ENCODE measurements around the gene AKTIP. TPM values are rescaled to one million over a fixed set of nuclear protein-coding genes. Genes with fewer than 3 reads are reported as not detected.

AKTIP gene
- total RNA-seq, 1 experiment from 2014 or later: 26.1 TPM

GRCh38 chr16:53478965-53479364, 24.0 kb downstream of the AKTIP start:
- no TSS peak for BruUV-seq (replicated peaks)
- ChIA-PET CTCF (no interaction called here), POLR2A (no interaction called here)
- no peaks in the 10 kb centered on the region for H3K9me3 ChIP-seq (ENCODE audit: control insufficient read depth, insufficient read depth, low read depth, low read length)
- intact Hi-C loops (cut with micrococcal nuclease; ENCODE audit: unreplicated experiment) (no loop called here), in situ Hi-C loops (cut with HindIII; ENCODE audit: low pct_unique_long_range_greater_than_20kb, low sequenced_read_pairs) (no loop called here)
- H3K36me3 ChIP-seq (ENCODE audit: control insufficient read depth, insufficient read depth, low read length): peaks cover 2% of the 10 kb centered on the region
- TF ChIP-seq SIN3A (IDR thresholded peaks at IDR 0.05; ENCODE audit: borderline replicate concordance, insufficient read depth, low read depth, low read length) (no peak), TCF7L2 (IDR thresholded peaks at IDR 0.05; ENCODE audit: low read depth, low read length) (no peak), POLR2AphosphoS5 (IDR thresholded peaks at IDR 0.05; ENCODE audit: low read depth, low read length) (no peak)
- ATAC-seq: no peak
- no peak overlapping the region for H3K27ac ChIP-seq (ENCODE audit: low read length)
- no peaks in the 10 kb centered on the region for H3K4me1 ChIP-seq (ENCODE audit: control insufficient read depth, insufficient read depth, low read length)
- no peak overlapping the region for H3K4me3 ChIP-seq (ENCODE audit: low read depth in 2 of 2, low read length in 2 of 2)
- DNase-seq (ENCODE audit: low read depth, low spot score): no peak
- no peaks in the 10 kb centered on the region for H3K27me3 ChIP-seq (ENCODE audit: control insufficient read depth, insufficient read depth, low read length)

- DNase-seq (ENCODE audit: low read depth, low spot score): no peak
- in situ Hi-C loops (cut with HindIII; ENCODE audit: low pct_unique_long_range_greater_than_20kb, low sequenced_read_pairs): no loop called here
- no peak overlapping the region for H3K27ac ChIP-seq (ENCODE audit: low read length)
- intact Hi-C loops (cut with micrococcal nuclease; ENCODE audit: unreplicated experiment): no loop called here
- no TSS peak for BruUV-seq (replicated peaks)
- no peaks in the 10 kb centered on the region for H3K27me3 ChIP-seq (ENCODE audit: control insufficient read depth, insufficient read depth, low read length)
- POLR2A ChIA-PET: no interaction called here
- H3K4me3 ChIP-seq (ENCODE audit: low read depth in 2 of 2, low read length in 2 of 2): no peak overlapping the region
- H3K9me3 ChIP-seq (ENCODE audit: control insufficient read depth, insufficient read depth, low read depth, low read length): no peaks in the 10 kb centered on the region
- no peak for TF ChIP-seq POLR2AphosphoS5 (IDR thresholded peaks at IDR 0.05; ENCODE audit: low read depth, low read length)
- no peak for TF ChIP-seq SIN3A (IDR thresholded peaks at IDR 0.05; ENCODE audit: borderline replicate concordance, insufficient read depth, low read depth, low read length)
- TF ChIP-seq TCF7L2 (IDR thresholded peaks at IDR 0.05; ENCODE audit: low read depth, low read length): no peak
- no peak for TF ChIP-seq REST (IDR thresholded peaks at IDR 0.05; ENCODE audit: insufficient read depth in 1 of 2, low read depth in 2 of 2, low read length in 1 of 2)
- H3K36me3 ChIP-seq (ENCODE audit: control insufficient read depth, insufficient read depth, low read length): peaks cover 5% of the 10 kb centered on the region
- no peak for ATAC-seq
- CTCF ChIA-PET: no interaction called here
- H3K4me1 ChIP-seq (ENCODE audit: control insufficient read depth, insufficient read depth, low read length): no peaks in the 10 kb centered on the region
Observed at GRCh38 chr16:53476867-53477266, 26.1 kb downstream of the AKTIP start.

GRCh38 chr16:53465606-53466280, 37.3 kb downstream of the AKTIP start:
- H3K9me3 ChIP-seq (ENCODE audit: control insufficient read depth, insufficient read depth, low read depth, low read length): no peaks in the 10 kb centered on the region
- TF ChIP-seq SIN3A (IDR thresholded peaks at IDR 0.05; ENCODE audit: borderline replicate concordance, insufficient read depth, low read depth, low read length) (no peak), CTCF (IDR thresholded peaks at IDR 0.05) (no peak), POLR2AphosphoS5 (IDR thresholded peaks at IDR 0.05; ENCODE audit: low read depth, low read length) (no peak), TCF7L2 (IDR thresholded peaks at IDR 0.05; ENCODE audit: low read depth, low read length) (no peak), REST (IDR thresholded peaks at IDR 0.05; ENCODE audit: insufficient read depth in 1 of 2, low read depth in 2 of 2, low read length in 1 of 2) (no peak)
- in situ Hi-C loops (cut with HindIII; ENCODE audit: low pct_unique_long_range_greater_than_20kb, low sequenced_read_pairs) (no loop called here), intact Hi-C loops (cut with micrococcal nuclease; ENCODE audit: unreplicated experiment) (no loop called here)
- H3K27ac ChIP-seq (ENCODE audit: low read length): no peak overlapping the region
- peaks cover 2% of the 10 kb centered on the region; the same call in 1 of the 2 replicates for H3K36me3 ChIP-seq (ENCODE audit: control insufficient read depth, insufficient read depth, low read length)
- CTCF ChIA-PET: no interaction called here
- DNase-seq (ENCODE audit: low read depth, low spot score) (no peak), ATAC-seq (no peak)
- H3K27me3 ChIP-seq (ENCODE audit: control insufficient read depth, insufficient read depth, low read length): no peaks in the 10 kb centered on the region
- no peaks in the 10 kb centered on the region for H3K4me1 ChIP-seq (ENCODE audit: control insufficient read depth, insufficient read depth, low read length)
- POLR2A ChIA-PET: interaction anchor here (0.6 kb wide), 1 partner anchor 60 kb away, joined by 4 read pairs; no protein-coding TSS in a partner anchor
- no peak overlapping the region for H3K4me3 ChIP-seq (ENCODE audit: low read depth in 2 of 2, low read length in 2 of 2)
- no TSS peak for BruUV-seq (replicated peaks)

Measured in Panc1 (cell line).